Testis (tissue), 2 donors: Measurements from ENCODE around the gene LY6G5C.

ENCODE experiments used
- CTCF ChIP-seq, 3 experiments: fragments of 450-650 bp in 2 of 3; fragments of 200-600 bp in 1 of 3; sonication (generic) in 1 of 3; IDR thresholded peaks; one replicate each; pipeline ENCODE4 v1.5.1; 2016 to 2019; ENCODE audit warnings: antibody characterized with exemption in 3 of 3, mild to moderate bottlenecking in 2 of 3, moderate library complexity in 1 of 3
- POLR2A ChIP-seq: fragments of 450-650 bp; IDR thresholded peaks from one replicate; pipeline ENCODE4 v1.6.1; 2017; ENCODE audit warnings: antibody characterized with exemption, mild to moderate bottlenecking, moderate library complexity

GRCh38 chr6:31691078-31691463 is 10.2 kb upstream of the LY6G5C start:
- TF ChIP-seq CTCF (IDR thresholded peaks at IDR 0.05): no peak
- TF ChIP-seq POLR2A: no peak
